H9 (cell line): ENCODE measurements around the gene COQ8B. TPM values are rescaled to one million over a fixed set of nuclear protein-coding genes. Genes with fewer than 3 reads are reported as not detected.

ENCODE experiments used
- DNase-seq: peaks from one replicate; pipeline ENCODE4 v3.0.0-alpha.2; 2017
- H2AFZ ChIP-seq: one replicate; pipeline ENCODE4 v1.6.1; 2013; ENCODE audit warnings: mild to moderate bottlenecking, low read length, control low read depth, moderate library complexity
- H2AK5ac ChIP-seq: 2 replicates; pipeline ENCODE4 v1.6.1; 2013; ENCODE audit warnings: low read length, control low read depth, mixed read lengths; ENCODE audit not compliant: insufficient read length
- H2BK120ac ChIP-seq: one replicate; pipeline ENCODE4 v1.6.1; 2013; ENCODE audit warnings: low read depth, mild to moderate bottlenecking, low read length, control low read depth, inconsistent platforms; ENCODE audit not compliant: poor library complexity, severe bottlenecking
- H2BK12ac ChIP-seq: 2 replicates; pipeline ENCODE4 v1.6.1; 2013; ENCODE audit warnings: low read length, control low read depth, mixed read lengths, low read depth; ENCODE audit not compliant: insufficient read length
- H2BK15ac ChIP-seq: 2 replicates; pipeline ENCODE4 v1.6.1; 2013; ENCODE audit warnings: low read depth, low read length, control low read depth
- H2BK20ac ChIP-seq: one replicate; pipeline ENCODE4 v1.6.1; 2013; ENCODE audit warnings: low read depth, mild to moderate bottlenecking, low read length, control low read depth, inconsistent platforms; ENCODE audit not compliant: poor library complexity, severe bottlenecking
- H2BK5ac ChIP-seq: 2 replicates; pipeline ENCODE4 v1.6.1; 2013; ENCODE audit warnings: low read length, control low read depth, mixed read lengths; ENCODE audit not compliant: insufficient read length
- H3K14ac ChIP-seq: 2 replicates; pipeline ENCODE4 v1.6.1; 2013; ENCODE audit warnings: low read length, control low read depth; ENCODE audit not compliant: insufficient read depth
- H3K18ac ChIP-seq: 2 replicates; pipeline ENCODE4 v1.6.1; 2013; ENCODE audit warnings: low read depth, mild to moderate bottlenecking, mixed read lengths, low read length, control low read depth; ENCODE audit not compliant: insufficient read length
- H3K23ac ChIP-seq: 2 replicates; pipeline ENCODE4 v1.6.1; 2013; ENCODE audit warnings: low read length, control low read depth, mixed read lengths, low read depth; ENCODE audit not compliant: insufficient read length
- H3K23me2 ChIP-seq: 2 replicates; pipeline ENCODE4 v1.6.1; 2013; ENCODE audit warnings: low read depth, mild to moderate bottlenecking, mixed read lengths, low read length, control low read depth; ENCODE audit not compliant: insufficient read length, poor library complexity, severe bottlenecking
- H3K27ac ChIP-seq: 2 replicates; pipeline ENCODE4 v1.5.1; 2013; ENCODE audit warnings: low read length, control low read depth, mixed read lengths, low read depth; ENCODE audit not compliant: insufficient read length
- H3K27me3 ChIP-seq: 2 replicates; pipeline ENCODE4 v1.6.1; 2013; ENCODE audit warnings: low read length, control low read depth, inconsistent platforms; ENCODE audit not compliant: insufficient read depth
- H3K4ac ChIP-seq: 2 replicates; pipeline ENCODE4 v1.6.1; 2013; ENCODE audit warnings: low read depth, mild to moderate bottlenecking, control low read depth, inconsistent platforms, low read length, moderate library complexity
- H3K4me1 ChIP-seq: 2 replicates; pipeline ENCODE4 v1.6.1; 2013; ENCODE audit warnings: low read length, control low read depth, inconsistent platforms; ENCODE audit not compliant: insufficient read depth
- H3K4me2 ChIP-seq: 2 replicates; pipeline ENCODE4 v1.6.1; 2013; ENCODE audit warnings: low read length, control low read depth, mixed read lengths; ENCODE audit not compliant: insufficient read length, insufficient read depth
- H3K56ac ChIP-seq: 2 replicates; pipeline ENCODE4 v1.6.1; 2013; ENCODE audit warnings: low read depth, mild to moderate bottlenecking, mixed read lengths, low read length, control low read depth; ENCODE audit not compliant: insufficient read length
- H3K79me1 ChIP-seq: 2 replicates; pipeline ENCODE4 v1.6.1; 2013; ENCODE audit warnings: low read depth, mild to moderate bottlenecking, moderate library complexity, low read length, control low read depth, inconsistent platforms; ENCODE audit not compliant: insufficient read depth, poor library complexity, severe bottlenecking
- H3K79me2 ChIP-seq: 2 replicates; pipeline ENCODE4 v1.6.1; 2013; ENCODE audit warnings: low read length, control low read depth, inconsistent platforms; ENCODE audit not compliant: insufficient read depth
- H3K9ac ChIP-seq: 2 replicates; pipeline ENCODE4 v1.6.1; 2013; ENCODE audit warnings: low read length, control low read depth, mixed read lengths; ENCODE audit not compliant: insufficient read length; ENCODE audit errors: extremely low read depth
- H3K9me3 ChIP-seq: one replicate; pipeline ENCODE4 v1.6.1; 2013; ENCODE audit warnings: low read depth, low read length, inconsistent platforms; ENCODE audit not compliant: control insufficient read depth
- H3T11ph ChIP-seq: one replicate; pipeline ENCODE4 v1.6.1; 2013; ENCODE audit warnings: mild to moderate bottlenecking, low read length, control low read depth, inconsistent platforms
- H4K20me1 ChIP-seq: one replicate; pipeline ENCODE4 v1.6.1; 2013; ENCODE audit not compliant: control insufficient read depth, insufficient read length, insufficient read depth
- H4K5ac ChIP-seq: 2 replicates; pipeline ENCODE4 v1.6.1; 2013; ENCODE audit warnings: low read depth, mild to moderate bottlenecking, mixed read lengths, low read length, control low read depth; ENCODE audit not compliant: insufficient read length
- H4K8ac ChIP-seq: replicated peaks from 2 replicates; pipeline ENCODE4 v1.6.1; 2013; ENCODE audit warnings: low read length, control low read depth, mixed read lengths, low read depth; ENCODE audit not compliant: insufficient read length
- H4K91ac ChIP-seq: 2 replicates; pipeline ENCODE4 v1.6.1; 2013; ENCODE audit warnings: low read depth, mild to moderate bottlenecking, moderate library complexity, mixed read lengths, low read length, control low read depth; ENCODE audit not compliant: insufficient read length
- H3K27ac Mint-ChIP-seq, 3 experiments: 2 replicates in 2 of 3; 3 replicates in 1 of 3; pipeline ENCODE4 v1.8.0; 2020 to 2021; ENCODE audit warnings: mixed read lengths in 3 of 3, mild to moderate bottlenecking in 1 of 3, moderate library complexity in 1 of 3
- H3K27me3 Mint-ChIP-seq: 2 replicates; pipeline ENCODE4 v1.8.0; 2021; ENCODE audit warnings: low read depth, mild to moderate bottlenecking, moderate library complexity, mixed read lengths
- H3K36me3 Mint-ChIP-seq, 3 experiments: 2 replicates in 2 of 3; 3 replicates in 1 of 3; pipeline ENCODE4 v1.8.0; 2020 to 2021; ENCODE audit warnings: low read depth in 3 of 3, mixed read lengths in 3 of 3; ENCODE audit not compliant: insufficient read depth in 1 of 3
- H3K4me1 Mint-ChIP-seq, 2 experiments: 2 replicates each; pipeline ENCODE4 v1.8.0; 2020; ENCODE audit warnings: mixed read lengths in 2 of 2
- H3K4me3 Mint-ChIP-seq, 2 experiments: 2 replicates in 1 of 2; 3 replicates in 1 of 2; pipeline ENCODE4 v1.8.0; 2020 to 2021; ENCODE audit warnings: mild to moderate bottlenecking in 2 of 2, mixed read lengths in 2 of 2, moderate library complexity in 1 of 2
- H3K9me3 Mint-ChIP-seq, 2 experiments: 2 replicates in 1 of 2; 3 replicates in 1 of 2; pipeline ENCODE4 v1.8.0; 2020; ENCODE audit warnings: mild to moderate bottlenecking in 2 of 2, mixed read lengths in 2 of 2, moderate library complexity in 1 of 2
- WGBS: extraction: QIAGEN DNeasy Blood & Tissue Kit; methylation state at CpG from one replicate; pipeline ENCODE4 v1.1.7; 2013; ENCODE audit warnings: missing lambda C conversion rate, low lambda C conversion rate, mixed read lengths; ENCODE audit not compliant: insufficient read length; ENCODE audit errors: extremely low coverage; 5-methylcytosine and 5-hydroxymethylcytosine counted together
- total RNA-seq: library from RNA; stranded (reverse); gene quantifications from 2 replicates; pipeline ENCODE4 v1.2.1, GENCODE V29; 2021
- TF ChIP-seq, protein P1 (sequence below): fragments of 200-600 bp; sonication (generic); conservative IDR thresholded peaks from 3 replicates; pipeline ENCODE4 v1.8.0; 2021; ENCODE audit warnings: antibody characterized with exemption, mild to moderate bottlenecking

COQ8B gene
- total RNA-seq, 1 experiment from 2014 or later, result 40.5 TPM

DNA sequence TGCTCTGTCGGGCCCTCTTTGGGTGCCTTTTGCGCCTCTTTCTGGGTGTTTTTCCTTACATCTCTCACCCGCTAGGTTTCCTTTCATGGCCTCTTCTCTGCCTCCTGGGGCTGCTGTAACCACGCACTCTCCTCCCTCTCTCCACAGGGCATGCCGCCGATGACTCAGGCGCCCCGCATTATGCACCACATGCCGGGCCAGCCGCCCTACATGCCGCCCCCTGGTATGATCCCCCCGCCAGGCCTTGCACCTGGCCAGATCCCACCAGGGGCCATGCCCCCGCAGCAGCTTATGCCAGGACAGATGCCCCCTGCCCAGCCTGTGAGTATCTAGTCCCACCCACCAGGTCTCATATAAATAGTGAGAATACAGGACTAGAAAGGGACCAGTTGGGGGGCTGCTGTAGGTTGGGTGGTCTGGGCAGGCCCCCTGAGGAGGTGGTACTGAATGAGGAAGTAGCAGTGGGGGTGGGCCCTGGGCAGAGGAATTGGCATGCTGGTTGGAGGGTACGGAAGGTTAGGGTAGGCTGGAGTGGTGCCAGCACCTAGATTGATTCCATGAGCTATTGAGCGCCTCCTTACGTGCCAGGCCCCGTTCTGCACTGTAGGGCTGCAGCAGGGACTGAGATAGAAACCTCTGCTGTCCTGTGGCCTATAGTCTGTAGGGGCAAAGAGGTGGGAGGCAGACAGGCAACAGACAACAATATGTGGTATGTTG lies 46.2 kb upstream of the COQ8B start:
- Histone ChIP-seq H2AFZ (no peak overlapping the region), H2BK120ac (no peak overlapping the region), H3K27me3 (no peaks in the 10 kb centered on the region), H3K27ac (no peak overlapping the region), H3K79me1 (no peaks in the 10 kb centered on the region), H3K79me2 (no peaks in the 10 kb centered on the region), H3K14ac (no peak overlapping the region), H2BK12ac (no peak overlapping the region), H3T11ph (no peak overlapping the region), H3K23ac (no peak overlapping the region), H2AK5ac (no peak overlapping the region), H3K9me3 (no peaks in the 10 kb centered on the region), H3K23me2 (no peaks in the 10 kb centered on the region), H4K8ac (no peak overlapping the region), H4K20me1 (no peaks in the 10 kb centered on the region), H3K9ac (no peak overlapping the region), H3K56ac (no peak overlapping the region), H3K4me2 (no peak overlapping the region), H3K4me1 (no peaks in the 10 kb centered on the region), H2BK15ac (no peak overlapping the region), H2BK20ac (no peak overlapping the region), H3K18ac (no peak overlapping the region), H2BK5ac (no peak overlapping the region), H4K91ac (no peak overlapping the region), H4K5ac (no peak overlapping the region), H3K4ac (no peak overlapping the region)
- H3K36me3 Mint-ChIP-seq, result peaks cover 66 to 91% (median 79%) of the 10 kb centered on the region in 3 experiments
- no peaks in the 10 kb centered on the region for H3K4me1 Mint-ChIP-seq
- no peaks in the 10 kb centered on the region for H3K27me3 Mint-ChIP-seq
- no CpG with 5 or more reads among the region's 17 CpGs for WGBS
- no peaks in the 10 kb centered on the region for H3K9me3 Mint-ChIP-seq
- TF ChIP-seq, protein P1, sequence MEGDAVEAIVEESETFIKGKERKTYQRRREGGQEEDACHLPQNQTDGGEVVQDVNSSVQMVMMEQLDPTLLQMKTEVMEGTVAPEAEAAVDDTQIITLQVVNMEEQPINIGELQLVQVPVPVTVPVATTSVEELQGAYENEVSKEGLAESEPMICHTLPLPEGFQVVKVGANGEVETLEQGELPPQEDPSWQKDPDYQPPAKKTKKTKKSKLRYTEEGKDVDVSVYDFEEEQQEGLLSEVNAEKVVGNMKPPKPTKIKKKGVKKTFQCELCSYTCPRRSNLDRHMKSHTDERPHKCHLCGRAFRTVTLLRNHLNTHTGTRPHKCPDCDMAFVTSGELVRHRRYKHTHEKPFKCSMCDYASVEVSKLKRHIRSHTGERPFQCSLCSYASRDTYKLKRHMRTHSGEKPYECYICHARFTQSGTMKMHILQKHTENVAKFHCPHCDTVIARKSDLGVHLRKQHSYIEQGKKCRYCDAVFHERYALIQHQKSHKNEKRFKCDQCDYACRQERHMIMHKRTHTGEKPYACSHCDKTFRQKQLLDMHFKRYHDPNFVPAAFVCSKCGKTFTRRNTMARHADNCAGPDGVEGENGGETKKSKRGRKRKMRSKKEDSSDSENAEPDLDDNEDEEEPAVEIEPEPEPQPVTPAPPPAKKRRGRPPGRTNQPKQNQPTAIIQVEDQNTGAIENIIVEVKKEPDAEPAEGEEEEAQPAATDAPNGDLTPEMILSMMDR, result no peak
- H3K4me3 Mint-ChIP-seq, result no peak overlapping the region
- peak overlapping the region in 2 of 3 experiments; percentile 53 to 83; a peak in 3 of 7 replicates for H3K27ac Mint-ChIP-seq
- DNase-seq, result no peak
